G401.6 (cell line): Measurements from ENCODE around the gene LARGE1.

Experiments used
- FAIRE-seq: peaks from 2 replicates; lab custom pipeline; 2012; peaks lifted over from hg19 to GRCh38; lab: Jason Lieb, UNC

LARGE1 gene

GRCh38 chr22:33519974-33520903 lies 400.0 kb downstream of the LARGE1 start:
- FAIRE-seq, result no peak

GRCh38 chr22:33519071-33519973 lies 401.0 kb downstream of the LARGE1 start:
- no peak for FAIRE-seq

- no peak for FAIRE-seq
Measured at GRCh38 chr22:33518405-33518804, 401.9 kb downstream of the LARGE1 start.

- no peak for FAIRE-seq
Measured at GRCh38 chr22:33515795-33516194, 404.5 kb downstream of the LARGE1 start.

- FAIRE-seq, result no peak
Measured at GRCh38 chr22:33513388-33514338, 406.6 kb downstream of the LARGE1 start.

GRCh38 chr22:33512908-33513307 lies 407.4 kb downstream of the LARGE1 start:
- FAIRE-seq, result no peak

- FAIRE-seq, result no peak
Measured at GRCh38 chr22:33510429-33510904, 409.8 kb downstream of the LARGE1 start.

- FAIRE-seq, result no peak
Measured at GRCh38 chr22:33504941-33505625, 415.2 kb downstream of the LARGE1 start.

GRCh38 chr22:33496112-33496511 lies 424.2 kb downstream of the LARGE1 start:
- no peak for FAIRE-seq

- FAIRE-seq, result no peak
Measured at GRCh38 chr22:33493476-33494205, 426.6 kb downstream of the LARGE1 start.

- no peak for FAIRE-seq
Measured at GRCh38 chr22:33492210-33492651, 428.0 kb downstream of the LARGE1 start.

GRCh38 chr22:33487041-33487716 lies 433.1 kb downstream of the LARGE1 start:
- FAIRE-seq, result no peak

GRCh38 chr22:33481550-33481949 lies 438.7 kb downstream of the LARGE1 start:
- FAIRE-seq, result no peak

- no peak for FAIRE-seq
Measured at GRCh38 chr22:33477120-33478111, 442.9 kb downstream of the LARGE1 start.

GRCh38 chr22:33476716-33477115 lies 443.6 kb downstream of the LARGE1 start:
- no peak for FAIRE-seq

GRCh38 chr22:33476206-33476605 lies 444.1 kb downstream of the LARGE1 start:
- FAIRE-seq, result no peak

GRCh38 chr22:33474587-33474986 lies 445.7 kb downstream of the LARGE1 start:
- no peak for FAIRE-seq
